ENCODE results near the gene GFER. TPM values are rescaled to one million over a fixed set of nuclear protein-coding genes. Genes with fewer than 3 reads are reported as not detected.
"Not testable (repeated sequence)": the region's sequence is repeated elsewhere in the genome, so short reads cannot be mapped to it uniquely, and the experiment has no call there.

The GFER gene
- total RNA-seq, 2 experiments from 2014 or later = 27.2 to 30.5 TPM

DNA sequence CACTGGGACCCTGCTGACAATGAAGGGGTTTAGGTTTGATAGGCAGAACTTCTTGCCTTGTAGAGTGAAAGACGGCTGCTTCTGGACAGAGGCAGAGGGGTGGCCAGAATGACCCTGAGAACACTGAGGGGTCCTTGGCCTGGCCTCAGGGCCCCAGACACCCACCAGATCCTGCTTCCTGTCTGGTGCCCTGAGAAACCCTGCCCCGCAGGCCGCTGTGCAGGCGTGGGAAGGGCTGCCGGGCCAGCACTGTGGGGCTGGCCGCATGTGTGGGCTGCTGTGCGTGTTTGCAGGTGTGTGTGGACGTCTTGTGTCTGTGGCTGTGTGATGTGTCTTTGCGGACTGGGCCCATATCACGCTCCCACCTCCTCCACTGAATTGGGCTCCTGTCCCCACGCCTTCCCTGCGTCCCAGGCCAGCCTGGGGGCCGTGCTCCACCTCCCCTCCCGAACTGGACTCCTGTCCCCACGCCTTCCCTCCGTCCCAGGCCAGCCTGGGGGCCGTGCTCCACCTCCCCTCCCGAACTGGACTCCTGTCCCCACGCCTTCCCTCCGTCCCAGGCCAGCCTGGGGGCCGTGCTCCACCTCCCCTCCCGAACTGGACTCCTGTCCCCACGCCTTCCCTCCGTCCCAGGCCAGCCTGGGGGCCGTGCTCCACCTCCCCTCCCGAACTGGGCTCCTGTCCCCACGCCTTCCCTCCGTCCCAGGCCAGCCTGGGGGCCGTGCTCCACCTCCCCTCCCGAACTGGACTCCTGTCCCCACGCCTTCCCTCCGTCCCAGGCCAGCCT, 50.1 kb downstream of the GFER start:
- H3K27me3 Mint-ChIP-seq (ENCODE audit: low read depth); CTCF ChIA-PET; H3K9me3 Mint-ChIP-seq (ENCODE audit: insufficient read depth); DNase-seq; H3K36me3 Mint-ChIP-seq (ENCODE audit: low read depth); H3K4me1 Mint-ChIP-seq (ENCODE audit: low read depth); ATAC-seq; H3K27ac Mint-ChIP-seq; POLR2A ChIA-PET: not testable (repeated sequence)
- H3K4me3 Mint-ChIP-seq = peak overlapping the region; percentile 36

DNA sequence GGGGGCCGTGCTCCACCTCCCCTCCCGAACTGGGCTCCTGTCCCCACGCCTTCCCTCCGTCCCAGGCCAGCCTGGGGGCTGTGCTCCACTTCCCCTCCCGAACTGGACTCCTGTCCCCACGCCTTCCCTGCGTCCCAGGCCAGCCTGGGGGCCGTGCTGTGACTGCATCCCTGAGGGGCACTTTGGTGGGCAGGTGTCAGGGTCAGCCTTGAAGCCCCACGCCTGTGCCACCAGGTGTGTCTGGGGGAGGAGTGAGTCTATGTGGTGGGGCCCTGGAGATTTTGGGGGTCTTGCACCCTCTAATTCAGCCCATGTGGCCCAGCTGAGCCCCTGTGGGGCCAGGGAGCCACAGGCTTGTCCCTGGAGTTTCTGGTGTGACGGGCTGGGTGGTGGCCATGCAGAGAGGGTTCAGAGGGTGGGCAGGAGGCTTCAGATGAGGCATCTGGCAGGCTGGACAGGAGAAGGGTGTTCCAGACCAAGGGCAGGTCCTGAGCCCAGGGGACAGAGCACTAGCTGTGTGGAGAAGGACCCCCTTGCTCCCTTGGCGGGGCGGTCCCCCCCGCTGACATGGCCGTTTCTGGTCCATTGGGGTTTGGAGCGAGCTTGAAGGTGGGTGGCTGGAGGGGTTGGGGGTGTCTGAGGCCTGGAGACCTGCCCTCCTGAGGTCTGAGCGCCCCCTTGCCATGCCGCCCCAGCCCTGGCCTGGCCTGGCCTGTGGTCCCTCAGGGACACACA, 50.9 kb downstream of the GFER start:
- DNase-seq = no peak
- Mint-ChIP-seq H3K27me3 (ENCODE audit: low read depth) (no peaks in the 10 kb centered on the region), H3K9me3 (ENCODE audit: insufficient read depth) (no peaks in the 10 kb centered on the region), H3K4me1 (ENCODE audit: low read depth) (peaks cover 3% of the 10 kb centered on the region), H3K4me3 (no peak overlapping the region), H3K27ac (no peak overlapping the region), H3K36me3 (ENCODE audit: low read depth) (no peaks in the 10 kb centered on the region)
- ATAC-seq = no peak
- CTCF ChIA-PET = no interaction called here
- POLR2A ChIA-PET = no interaction called here

DNA sequence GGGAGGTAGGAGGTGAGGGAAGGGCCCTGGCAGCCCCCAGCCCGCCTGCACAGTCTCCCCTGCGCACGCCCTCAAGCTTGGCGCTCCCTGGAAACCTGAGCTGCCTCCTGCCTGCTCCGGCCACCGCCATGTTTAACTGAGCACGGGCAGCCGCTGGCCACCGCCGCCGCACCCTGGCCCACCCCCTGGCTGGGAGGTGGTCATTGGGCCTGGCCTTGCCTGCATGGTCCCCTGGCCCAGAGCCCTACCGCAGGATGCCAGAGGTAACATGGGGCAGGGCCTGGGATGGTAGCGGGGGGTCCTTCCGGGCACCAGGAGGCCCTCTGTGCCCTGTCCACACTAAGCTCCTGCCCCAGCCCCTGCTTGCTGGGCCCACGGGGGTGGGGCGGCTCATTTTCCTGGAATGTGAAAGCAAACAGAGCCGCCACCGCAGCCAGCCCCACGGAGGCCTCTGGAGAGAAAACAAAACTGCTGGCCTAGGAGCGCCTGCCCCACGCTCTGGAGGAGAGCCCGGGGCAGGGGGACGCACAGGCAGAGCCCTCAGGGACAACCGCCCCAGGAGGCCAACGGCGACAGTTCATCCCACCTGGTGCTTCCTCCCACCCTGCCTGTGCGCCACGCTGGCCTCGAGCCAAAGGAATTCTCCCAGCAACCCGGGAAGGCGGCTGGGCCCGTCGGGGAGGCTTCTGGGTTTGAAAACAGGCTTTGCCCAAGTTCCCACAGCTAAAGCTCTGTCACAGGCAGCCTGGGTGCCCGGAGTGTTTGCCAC, 51.6 kb downstream of the GFER start:
- ATAC-seq = no peak
- Mint-ChIP-seq H3K27ac (no peak overlapping the region), H3K4me3 (no peak overlapping the region), H3K36me3 (ENCODE audit: low read depth) (no peaks in the 10 kb centered on the region), H3K27me3 (ENCODE audit: low read depth) (no peaks in the 10 kb centered on the region), H3K4me1 (ENCODE audit: low read depth) (peaks cover 3% of the 10 kb centered on the region), H3K9me3 (ENCODE audit: insufficient read depth) (no peaks in the 10 kb centered on the region)
- ChIA-PET POLR2A (no interaction called here), CTCF (no interaction called here)
- no peak for DNase-seq

DNA sequence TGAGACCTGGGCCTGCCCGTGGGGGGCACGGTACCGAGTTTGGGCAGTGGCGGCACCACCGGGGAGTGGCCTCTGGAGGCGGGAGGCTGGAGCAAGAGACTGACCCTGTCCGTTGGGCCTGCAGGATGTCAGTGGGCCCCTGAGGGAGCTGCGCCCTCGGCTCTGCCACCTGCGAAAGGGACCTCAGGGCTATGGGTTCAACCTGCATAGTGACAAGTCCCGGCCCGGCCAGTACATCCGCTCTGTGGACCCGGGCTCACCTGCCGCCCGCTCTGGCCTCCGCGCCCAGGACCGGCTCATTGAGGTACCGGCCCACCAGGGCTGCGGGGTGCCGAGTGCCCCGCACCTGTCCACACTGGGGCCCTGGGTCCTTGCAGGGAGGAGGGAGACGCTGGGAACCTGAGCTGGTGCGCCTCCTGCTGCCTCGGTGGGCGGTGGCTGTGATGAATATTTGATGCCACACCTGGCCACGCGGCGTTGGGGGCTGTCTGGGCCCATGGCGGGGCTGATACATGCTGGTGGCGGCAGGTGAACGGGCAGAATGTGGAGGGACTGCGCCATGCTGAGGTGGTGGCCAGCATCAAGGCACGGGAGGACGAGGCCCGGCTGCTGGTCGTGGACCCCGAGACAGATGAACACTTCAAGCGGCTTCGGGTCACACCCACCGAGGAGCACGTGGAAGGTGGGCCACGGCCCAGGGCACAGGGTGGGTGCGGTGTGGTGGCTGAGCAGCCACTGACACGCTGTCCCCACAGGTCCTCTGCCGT, 52.4 kb downstream of the GFER start:
- no peak for DNase-seq
- H3K4me3 Mint-ChIP-seq = no peak overlapping the region
- no peaks in the 10 kb centered on the region for H3K27me3 Mint-ChIP-seq (ENCODE audit: low read depth)
- no peak overlapping the region for H3K27ac Mint-ChIP-seq
- H3K9me3 Mint-ChIP-seq (ENCODE audit: insufficient read depth) = no peaks in the 10 kb centered on the region
- ChIA-PET CTCF (no interaction called here), POLR2A (no interaction called here)
- peaks cover 3% of the 10 kb centered on the region for H3K4me1 Mint-ChIP-seq (ENCODE audit: low read depth)
- no peaks in the 10 kb centered on the region for H3K36me3 Mint-ChIP-seq (ENCODE audit: low read depth)
- no peak for ATAC-seq

DNA sequence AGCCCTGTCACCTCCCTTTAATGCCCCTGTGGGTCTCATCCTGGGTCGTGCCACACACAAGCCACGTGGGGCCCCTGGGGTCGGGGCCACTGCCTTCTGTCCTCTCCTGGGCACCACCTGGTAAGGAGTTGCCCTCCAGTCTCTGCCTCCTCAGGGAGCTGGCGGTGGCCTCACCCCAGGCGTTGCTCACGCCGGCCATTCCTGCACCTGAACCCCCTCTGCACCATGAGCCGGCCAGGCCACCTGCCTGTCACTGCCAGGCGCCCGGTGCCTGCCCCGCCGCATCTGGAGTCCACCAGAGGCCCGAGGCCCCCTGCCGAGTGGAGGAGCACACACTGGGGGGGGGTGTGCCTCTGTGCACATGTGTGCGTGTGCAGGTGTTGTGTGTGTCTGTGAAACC, 53.1 kb downstream of the GFER start:
- DNase-seq (no peak), ATAC-seq (no peak)
- POLR2A ChIA-PET = no interaction called here
- CTCF ChIA-PET = no interaction called here
- Mint-ChIP-seq H3K9me3 (ENCODE audit: insufficient read depth) (no peaks in the 10 kb centered on the region), H3K27ac (no peak overlapping the region), H3K4me3 (no peak overlapping the region), H3K27me3 (ENCODE audit: low read depth) (no peaks in the 10 kb centered on the region), H3K4me1 (ENCODE audit: low read depth) (peaks cover 3% of the 10 kb centered on the region), H3K36me3 (ENCODE audit: low read depth) (no peaks in the 10 kb centered on the region)

Other genes with a start within 250 kb of the GFER start
- gene NME3, start 212.7 kb upstream of the GFER start, total RNA-seq = 10 to 100 TPM; 41.3 to 41.4 TPM
- gene EME2, start 211.4 kb upstream of the GFER start, total RNA-seq = 10 to 100 TPM; 31.8 to 32.0 TPM
- 100 to 1,000 TPM; 126 to 135 TPM for gene MRPS34, start 211.1 kb upstream of the GFER start, total RNA-seq
- 10 to 100 TPM; 31.1 to 33.0 TPM for gene SPSB3, start 201.6 kb upstream of the GFER start, total RNA-seq
- gene NUBP2, start 201.2 kb upstream of the GFER start, total RNA-seq = 10 to 100 TPM; 58.5 to 61.8 TPM
- gene IGFALS, start 190.5 kb upstream of the GFER start, total RNA-seq = under 1 TPM in 1 of 2 experiments, not detected in 1; 0.13 TPM
- 10 to 100 TPM; 48.0 to 50.4 TPM for gene HAGH, start 157.4 kb upstream of the GFER start, total RNA-seq
- 10 to 100 TPM; 14.5 to 14.6 TPM for gene FAHD1, start 157.0 kb upstream of the GFER start, total RNA-seq
- gene MEIOB, start 112.0 kb upstream of the GFER start, total RNA-seq = not detected
- not detected for gene HS3ST6, start 65.8 kb upstream of the GFER start, total RNA-seq
- 10 to 100 TPM; 13.2 to 13.9 TPM for gene MSRB1, start 41.0 kb upstream of the GFER start, total RNA-seq
- under 1 TPM in 1 of 2 experiments, not detected in 1; 0.53 TPM for gene RPL3L, start 29.5 kb upstream of the GFER start, total RNA-seq
- 100 to 1,000 TPM; 141 to 147 TPM for gene NDUFB10, start 24.7 kb upstream of the GFER start, total RNA-seq
- gene RPS2, start 19.4 kb upstream of the GFER start, total RNA-seq = 1,000 to 10,000 TPM; 2,821 to 2,910 TPM
- not detected for gene RNF151, start 17.3 kb upstream of the GFER start, total RNA-seq
- 10 to 100 TPM; 37.6 to 37.9 TPM for gene TBL3, start 12.1 kb upstream of the GFER start, total RNA-seq
- not detected for gene NOXO1, start 2.7 kb upstream of the GFER start, total RNA-seq
- 1 to 10 TPM; 2.6 to 3.4 TPM for gene SYNGR3, start 5.8 kb downstream of the GFER start, total RNA-seq
- gene ZNF598, start 25.6 kb downstream of the GFER start, total RNA-seq = 10 to 100 TPM; 75.1 to 75.9 TPM
- under 1 TPM in 1 of 2 experiments, not detected in 1; 0.73 TPM for gene NPW, start 35.6 kb downstream of the GFER start, total RNA-seq
- gene NHERF2, start 42.7 kb downstream of the GFER start, total RNA-seq = 1 to 10 TPM; 1.4 to 2.8 TPM
- gene NTHL1, start 63.6 kb downstream of the GFER start, total RNA-seq = 10 to 100 TPM; 29.9 to 35.3 TPM
- 10 to 100 TPM; 87.9 to 97.4 TPM for gene TSC2, start 63.8 kb downstream of the GFER start, total RNA-seq
- gene PKD1, start 151.7 kb downstream of the GFER start, total RNA-seq = 10 to 100 TPM; 66.0 to 76.6 TPM
- gene RAB26, start 164.4 kb downstream of the GFER start, total RNA-seq = under 1 TPM; 0.26 to 0.31 TPM
- 10 to 100 TPM; 56.8 to 59.5 TPM for gene TRAF7, start 171.6 kb downstream of the GFER start, total RNA-seq
- under 1 TPM; 0.05 to 0.63 TPM for gene CASKIN1, start 212.4 kb downstream of the GFER start, total RNA-seq
- gene MLST8, start 221.3 kb downstream of the GFER start, total RNA-seq = 10 to 100 TPM; 34.5 to 37.8 TPM
- gene BRICD5, start 226.7 kb downstream of the GFER start, total RNA-seq = 10 to 100 TPM; 14.8 to 15.0 TPM
- 10 to 100 TPM; 28.5 to 29.0 TPM for gene PGP, start 230.6 kb downstream of the GFER start, total RNA-seq
- gene E4F1, start 239.4 kb downstream of the GFER start, total RNA-seq = 10 to 100 TPM; 33.8 to 34.3 TPM